PC-9 (cell line): ENCODE results near the gene CKS1B. TPM values are rescaled to one million over a fixed set of nuclear protein-coding genes. Genes with fewer than 3 reads are reported as not detected.
A peak's percentile ranks its signal among the peaks of the same experiment; 100 is the strongest.

Experiments
- BruUV-seq: library from RNA; stranded (reverse); fragments of 400-500 nt; replicated peaks from 2 replicates; lab custom pipeline; 2021; lab: Mats Ljungman, UMichigan
- CTCF ChIA-PET: fragments of 300-600 bp; sonication (Branson Sonifier 250); formaldehyde crosslinking; loops from one replicate; lab custom pipeline; 2022; ENCODE audit warnings: antibody characterized with exemption; lab: Charles Lee
- POLR2A ChIA-PET: fragments of 300-600 bp; sonication (Branson Sonifier 250); formaldehyde crosslinking; loops from one replicate; lab custom pipeline; 2022; ENCODE audit warnings: antibody characterized with exemption; ENCODE audit not compliant: unreplicated experiment; lab: Charles Lee
- DNase-seq, 2 experiments: peaks; one replicate each; pipeline versions ENCODE4 v3.0.0 to v3.0.0-alpha.2; 2015 to 2022; ENCODE audit warnings: mixed read lengths in 1 of 2
- H2AFZ ChIP-seq: fragments of 200-600 bp; sonication (generic); 2 replicates; pipeline ENCODE4 v1.8.1; 2017; ENCODE audit warnings: antibody characterized with exemption
- H3F3A ChIP-seq: fragments of 200-600 bp; sonication (generic); 2 replicates; pipeline ENCODE4 v1.8.1; 2017; ENCODE audit warnings: antibody characterized with exemption, mild to moderate bottlenecking, low read depth; ENCODE audit not compliant: insufficient read depth
- H3K27ac ChIP-seq: fragments of 200-600 bp; sonication (generic); 2 replicates; pipeline ENCODE4 v1.6.1; 2016; ENCODE audit warnings: mixed run types
- H3K27me3 ChIP-seq: fragments of 200-600 bp; sonication (generic); 2 replicates; pipeline ENCODE4 v1.6.1; 2016; ENCODE audit warnings: low read depth, mixed run types; ENCODE audit not compliant: insufficient read depth
- H3K36me3 ChIP-seq: fragments of 200-600 bp; sonication (generic); 2 replicates; pipeline ENCODE4 v1.6.1; 2016; ENCODE audit warnings: low read depth, mixed run types
- H3K4me1 ChIP-seq: fragments of 200-600 bp; sonication (generic); replicated peaks from 2 replicates; pipeline ENCODE4 v1.6.1; 2016; ENCODE audit warnings: mixed run types; ENCODE audit not compliant: insufficient read depth
- H3K4me2 ChIP-seq: fragments of 200-600 bp; sonication (generic); 2 replicates; pipeline ENCODE4 v1.6.1; 2017; ENCODE audit warnings: mixed run types
- H3K4me3 ChIP-seq: fragments of 200-600 bp; sonication (generic); 2 replicates; pipeline ENCODE4 v1.6.1; 2016; ENCODE audit warnings: mixed run types
- H3K79me2 ChIP-seq: fragments of 200-600 bp; sonication (generic); 2 replicates; pipeline ENCODE4 v1.6.1; 2017; ENCODE audit warnings: low read depth, mixed run types
- H3K9me2 ChIP-seq: fragments of 200-600 bp; sonication (generic); 2 replicates; pipeline ENCODE4 v1.8.1; 2017; ENCODE audit warnings: mild to moderate bottlenecking; ENCODE audit not compliant: insufficient read depth
- H3K9me3 ChIP-seq: fragments of 200-600 bp; sonication (generic); 2 replicates; pipeline ENCODE4 v1.8.1; 2016; ENCODE audit warnings: low read depth; ENCODE audit not compliant: insufficient read depth
- H4K20me1 ChIP-seq: fragments of 200-600 bp; sonication (generic); 2 replicates; pipeline ENCODE4 v1.8.1; 2017; ENCODE audit not compliant: insufficient read depth
- CTCF ChIP-seq: fragments of 200-600 bp; sonication (generic); conservative IDR thresholded peaks from 2 replicates; pipeline ENCODE4 v1.6.1; 2017; ENCODE audit warnings: mixed run types, antibody characterized with exemption, mild to moderate bottlenecking, moderate library complexity
- EZH2 ChIP-seq: fragments of 200-600 bp; sonication (generic); IDR thresholded peaks from 2 replicates; pipeline ENCODE4 v1.8.0; 2017; ENCODE audit warnings: antibody characterized with exemption, low read depth
- intact Hi-C: fragments of 100-400 bp; cut with micrococcal nuclease; formaldehyde crosslinking; loops from one replicate; pipeline ENCODE4 v1.10.0; 2022; ENCODE audit not compliant: unreplicated experiment
- total RNA-seq: library from RNA; stranded (reverse); gene quantifications from 2 replicates; pipeline ENCODE4 v1.2.3, GENCODE V29; 2021

Gene CKS1B
- total RNA-seq, 1 experiment from 2014 or later, result 236 TPM

GRCh38 chr1:154972517-154973343 is 1.8 kb upstream of the CKS1B start:
- ChIA-PET POLR2A (interaction anchor here (0.5 to 1.1 kb wide), 12 partner anchors 17 to 1274 kb away, joined by 3 to 28 read pairs (median 5); partner anchors contain the start of genes LENEP and PBXIP1), CTCF (interaction anchor here (1.1 to 1.5 kb wide), 2 partner anchors 11 to 66 kb away, joined by 4 to 5 read pairs; partner anchors contain the start of gene FLAD1)
- intact Hi-C loops, result loop anchor here (1.0 to 5.0 kb wide), 4 partner anchors 29 to 350 kb away; partner anchors contain the start of genes RUSC1 and SLC50A1
- TF ChIP-seq CTCF (no peak), EZH2 (no peak)
- Histone ChIP-seq H3K9me3 (no peaks in the 10 kb centered on the region), H3K36me3 (peaks cover 16% of the 10 kb centered on the region; the same call in 1 of the 2 replicates), H3F3A (peaks cover 54% of the 10 kb centered on the region), H3K4me2 (peak overlapping the region; percentile 93), H3K27ac (peak overlapping the region; percentile 97), H3K79me2 (peaks cover 70% of the 10 kb centered on the region), H3K4me1 (peaks cover 55% of the 10 kb centered on the region), H4K20me1 (peaks cover 6% of the 10 kb centered on the region; the same call in 1 of the 2 replicates), H3K4me3 (peak overlapping the region; percentile 87), H3K9me2 (no peaks in the 10 kb centered on the region), H3K27me3 (no peaks in the 10 kb centered on the region), H2AFZ (no peak overlapping the region)
- TSS peak; percentile 58 for BruUV-seq
- DNase-seq, result peak; percentile 91

GRCh38 chr1:154973344-154974101 is 958 bp upstream of the CKS1B start:
- H3K36me3 ChIP-seq, result peaks cover 22% of the 10 kb centered on the region; the same call in 1 of the 2 replicates
- no peaks in the 10 kb centered on the region for H3K9me2 ChIP-seq
- no peak overlapping the region for H2AFZ ChIP-seq
- peaks cover 74% of the 10 kb centered on the region for H3K79me2 ChIP-seq
- H3K27me3 ChIP-seq, result no peaks in the 10 kb centered on the region
- no peak for TF ChIP-seq EZH2
- TF ChIP-seq CTCF, result no peak
- intact Hi-C loops, result loop anchor here (1.0 to 5.0 kb wide), 4 partner anchors 28 to 349 kb away; partner anchors contain the start of genes RUSC1 and SLC50A1
- BruUV-seq, result no TSS peak
- H3F3A ChIP-seq, result peaks cover 62% of the 10 kb centered on the region
- peaks cover 6% of the 10 kb centered on the region; the same call in 1 of the 2 replicates for H4K20me1 ChIP-seq
- H3K4me1 ChIP-seq, result peaks cover 55% of the 10 kb centered on the region
- peak; percentile 98 for DNase-seq
- peak overlapping the region; percentile 87 for H3K4me3 ChIP-seq
- POLR2A ChIA-PET, result interaction anchor here (0.5 to 1.0 kb wide), 10 partner anchors 17 to 1015 kb away, joined by 3 to 28 read pairs (median 5); partner anchors contain the start of genes CRTC2 and PBXIP1
- H3K27ac ChIP-seq, result peak overlapping the region; percentile 97
- H3K4me2 ChIP-seq, result peak overlapping the region; percentile 93
- no peaks in the 10 kb centered on the region for H3K9me3 ChIP-seq
- CTCF ChIA-PET, result interaction anchor here (0.6 to 1.5 kb wide), 3 partner anchors 10 to 111 kb away, joined by 3 to 22 read pairs (median 5); partner anchors contain the start of gene FLAD1
